Raji (cell line): ENCODE results near the gene MATN3.

Source experiments
- POLR2A ChIP-seq: IDR thresholded peaks from 2 replicates; pipeline ENCODE4 v1.6.1; 2011; ENCODE audit warnings: low read depth, low read length, control low read depth; ENCODE audit not compliant: insufficient read depth

MATN3 gene

GRCh38 chr2:19987936-19988335, 24.5 kb downstream of the MATN3 start:
- no peak for TF ChIP-seq POLR2A

GRCh38 chr2:19982268-19982667, 30.2 kb downstream of the MATN3 start:
- no peak for TF ChIP-seq POLR2A

- TF ChIP-seq POLR2A: no peak
Measured at GRCh38 chr2:19979932-19980331, 32.5 kb downstream of the MATN3 start.

GRCh38 chr2:19973466-19973865, 39.0 kb downstream of the MATN3 start:
- no peak for TF ChIP-seq POLR2A

GRCh38 chr2:19971691-19972090, 40.8 kb downstream of the MATN3 start:
- TF ChIP-seq POLR2A: no peak

- TF ChIP-seq POLR2A: no peak
Measured at GRCh38 chr2:19963386-19963785, 49.1 kb downstream of the MATN3 start.

- no peak for TF ChIP-seq POLR2A
Measured at GRCh38 chr2:19955544-19956422, 56.7 kb downstream of the MATN3 start.

- no peak for TF ChIP-seq POLR2A
Measured at GRCh38 chr2:19949071-19949470, 63.4 kb downstream of the MATN3 start.

GRCh38 chr2:19947184-19947940, 65.1 kb downstream of the MATN3 start:
- TF ChIP-seq POLR2A: no peak

- no peak for TF ChIP-seq POLR2A
Measured at GRCh38 chr2:19944205-19944845, 68.1 kb downstream of the MATN3 start.

GRCh38 chr2:19943189-19943588, 69.3 kb downstream of the MATN3 start:
- no peak for TF ChIP-seq POLR2A

GRCh38 chr2:19942199-19942598, 70.3 kb downstream of the MATN3 start:
- TF ChIP-seq POLR2A: no peak
